Amniotic epithelial cell (primary cell): ENCODE results near the gene MICU2.
"Not testable (repeated sequence)": the region's sequence is repeated elsewhere in the genome, so short reads cannot be mapped to it uniquely, and the experiment has no call there.

Source experiments
- DNase-seq: peaks from one replicate; pipeline ENCODE4 v3.0.0-alpha.2; 2010; ENCODE audit warnings: low read depth

MICU2 gene

GRCh38 chr13:21594715-21595545 lies 9.0 kb downstream of the MICU2 start:
- no peak for DNase-seq

GRCh38 chr13:21590665-21591456 lies 13.1 kb downstream of the MICU2 start:
- DNase-seq, result not testable (repeated sequence)

GRCh38 chr13:21590231-21590630 lies 13.7 kb downstream of the MICU2 start:
- no peak for DNase-seq

GRCh38 chr13:21589510-21589909 lies 14.5 kb downstream of the MICU2 start:
- not testable (repeated sequence) for DNase-seq

- DNase-seq, result peak; percentile 80
Measured at GRCh38 chr13:21588411-21588810, 15.6 kb downstream of the MICU2 start.

- no peak for DNase-seq
Measured at GRCh38 chr13:21584973-21585592, 18.9 kb downstream of the MICU2 start.

- DNase-seq, result peak; percentile 42
Measured at GRCh38 chr13:21583478-21583877, 20.5 kb downstream of the MICU2 start.

GRCh38 chr13:21580736-21581135 lies 23.2 kb downstream of the MICU2 start:
- no peak for DNase-seq

- DNase-seq, result no peak
Measured at GRCh38 chr13:21579754-21580316, 24.1 kb downstream of the MICU2 start.

GRCh38 chr13:21578748-21579147 lies 25.2 kb downstream of the MICU2 start:
- no peak for DNase-seq

GRCh38 chr13:21576426-21576825 lies 27.5 kb downstream of the MICU2 start:
- DNase-seq, result no peak

GRCh38 chr13:21573920-21574712 lies 29.9 kb downstream of the MICU2 start:
- DNase-seq, result no peak

GRCh38 chr13:21569686-21570085 lies 34.3 kb downstream of the MICU2 start:
- no peak for DNase-seq

GRCh38 chr13:21568854-21569253 lies 35.1 kb downstream of the MICU2 start:
- DNase-seq, result no peak

- DNase-seq, result peak; percentile 80
Measured at GRCh38 chr13:21567714-21568113, 36.3 kb downstream of the MICU2 start.

- DNase-seq, result peak; percentile 26
Measured at GRCh38 chr13:21557995-21558394, 46.0 kb downstream of the MICU2 start.

- peak; percentile 58 for DNase-seq
Measured at GRCh38 chr13:21556051-21556450, 47.9 kb downstream of the MICU2 start.

- not testable (repeated sequence) for DNase-seq
Measured at GRCh38 chr13:21553261-21553660, 50.7 kb downstream of the MICU2 start.

GRCh38 chr13:21550918-21551317 lies 53.1 kb downstream of the MICU2 start:
- DNase-seq, result no peak

GRCh38 chr13:21549633-21550032 lies 54.3 kb downstream of the MICU2 start:
- DNase-seq, result peak; percentile 55

- DNase-seq, result no peak
Measured at GRCh38 chr13:21548577-21548976, 55.4 kb downstream of the MICU2 start.

- peak; percentile 79 for DNase-seq
Measured at GRCh38 chr13:21546372-21546771, 57.6 kb downstream of the MICU2 start.
